Measurements from ENCODE around the gene KRT86. TPM values are rescaled to one million over a fixed set of nuclear protein-coding genes. Genes with fewer than 3 reads are reported as not detected.
"Not testable (repeated sequence)": the region's sequence is repeated elsewhere in the genome, so short reads cannot be mapped to it uniquely, and the experiment has no call there.

The KRT86 gene
- total RNA-seq, 1 donor from 2014 or later: 0.34 TPM

- peaks cover 45% of the 10 kb centered on the region for H3K4me1 Mint-ChIP-seq (ENCODE audit: low read depth)
Measured at GRCh38 chr12:52250048-52250990, 24.1 kb upstream of the KRT86 start.

GRCh38 chr12:52251367-52252051 lies 22.9 kb upstream of the KRT86 start:
- Mint-ChIP-seq H3K4me3 (ENCODE audit: low read depth) (no peak overlapping the region), H3K9me3 (no peaks in the 10 kb centered on the region), H3K27ac (peak overlapping the region; percentile 74), H3K4me1 (ENCODE audit: low read depth) (peaks cover 34% of the 10 kb centered on the region), H3K36me3 (ENCODE audit: low read depth) (peaks cover 16% of the 10 kb centered on the region), H3K27me3 (ENCODE audit: low read depth) (peaks cover 22% of the 10 kb centered on the region)
- DNase-seq (ENCODE audit: low spot score): no peak
- intact Hi-C loops (cut with micrococcal nuclease): no loop called here

More at GRCh38 chr12:52250048-52250990, 24.1 kb upstream of the KRT86 start:
- Mint-ChIP-seq H3K27ac (no peak overlapping the region), H3K36me3 (ENCODE audit: low read depth) (peaks cover 16% of the 10 kb centered on the region), H3K4me3 (ENCODE audit: low read depth) (no peak overlapping the region), H3K9me3 (no peaks in the 10 kb centered on the region), H3K27me3 (ENCODE audit: low read depth) (peaks cover 11% of the 10 kb centered on the region)
- DNase-seq (ENCODE audit: low spot score): no peak
- intact Hi-C loops (cut with micrococcal nuclease): no loop called here

- intact Hi-C loops (cut with micrococcal nuclease); H3K9me3 Mint-ChIP-seq; H3K27ac Mint-ChIP-seq; H3K4me3 Mint-ChIP-seq (ENCODE audit: low read depth); DNase-seq (ENCODE audit: low spot score): not testable (repeated sequence)
- H3K36me3 Mint-ChIP-seq (ENCODE audit: low read depth): peaks cover 16% of the 10 kb centered on the region
- peaks cover 28% of the 10 kb centered on the region for H3K27me3 Mint-ChIP-seq (ENCODE audit: low read depth)
- H3K4me1 Mint-ChIP-seq (ENCODE audit: low read depth): peaks cover 28% of the 10 kb centered on the region
Measured at GRCh38 chr12:52252175-52252615, 22.2 kb upstream of the KRT86 start.

DNA sequence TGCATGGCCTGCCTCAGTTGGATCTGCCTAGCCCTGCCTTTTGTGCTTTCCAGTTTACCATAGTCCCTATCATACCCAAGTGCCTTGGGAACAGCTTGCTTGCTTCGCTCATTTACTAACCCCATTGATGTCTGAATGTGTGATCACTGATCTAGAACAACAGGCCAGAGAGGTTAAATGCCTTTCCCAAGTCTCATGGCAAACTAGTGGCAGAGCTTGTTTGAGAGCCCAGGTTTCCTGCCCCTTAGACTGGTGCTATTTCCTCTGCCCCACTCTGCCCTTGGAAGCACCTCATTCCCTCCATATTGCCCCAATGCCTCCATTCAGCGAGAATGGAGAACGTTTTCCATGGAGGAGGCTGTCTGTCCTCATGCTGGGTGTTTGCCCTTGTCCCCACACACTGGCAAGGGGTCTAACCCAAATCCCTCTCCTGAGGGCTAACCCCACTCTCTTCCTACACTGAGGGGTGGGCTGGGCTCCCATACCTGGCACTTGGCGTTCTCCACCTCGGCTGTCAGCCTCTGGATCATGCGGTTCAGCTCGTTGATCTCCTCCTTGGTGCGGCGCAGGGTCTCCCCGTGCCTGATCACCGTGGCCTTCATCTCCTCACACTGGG lies 21.6 kb upstream of the KRT86 start:
- H3K36me3 Mint-ChIP-seq (ENCODE audit: low read depth): peaks cover 16% of the 10 kb centered on the region
- intact Hi-C loops (cut with micrococcal nuclease): no loop called here

DNA sequence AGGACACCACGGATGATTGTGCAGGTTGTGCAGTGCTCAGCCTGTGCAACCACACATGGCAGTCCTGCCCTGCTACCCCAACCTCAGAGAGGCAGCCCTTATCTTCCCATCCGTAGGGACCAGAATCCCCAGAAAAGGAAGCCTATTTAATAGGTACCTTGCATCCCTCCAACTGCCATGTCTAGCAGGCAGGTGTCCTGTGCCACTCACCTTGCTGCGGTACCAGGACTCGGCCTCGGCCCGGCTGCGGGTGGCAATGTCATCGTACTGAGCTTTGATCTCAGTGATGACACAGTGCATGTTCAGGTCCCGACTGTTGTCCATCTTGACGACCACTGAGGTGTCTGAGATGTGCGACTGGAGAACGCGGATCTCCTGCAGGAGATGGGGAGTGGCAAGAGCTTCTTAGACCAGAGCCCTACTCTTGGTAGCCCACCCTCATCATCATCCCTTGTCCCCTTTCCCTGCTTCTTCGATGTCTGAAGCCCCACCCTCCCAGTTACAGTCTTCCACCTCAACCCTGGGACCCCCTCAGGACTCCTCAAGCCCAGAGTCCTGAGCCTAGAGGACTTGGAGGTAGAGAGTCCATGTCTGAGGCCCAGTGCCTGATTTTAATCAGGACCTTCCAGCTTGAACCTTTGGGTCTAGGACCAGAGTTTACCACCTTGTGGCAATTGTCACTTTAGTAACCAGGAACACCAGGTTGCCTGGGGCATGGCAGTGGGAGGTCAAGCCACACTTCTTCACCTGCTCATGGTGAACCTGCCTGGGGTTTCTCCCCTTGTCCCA lies 20.9 kb upstream of the KRT86 start:
- Mint-ChIP-seq H3K4me1 (ENCODE audit: low read depth) (peaks cover 23% of the 10 kb centered on the region), H3K4me3 (ENCODE audit: low read depth) (no peak overlapping the region), H3K27me3 (ENCODE audit: low read depth) (peaks cover 37% of the 10 kb centered on the region), H3K36me3 (ENCODE audit: low read depth) (peaks cover 16% of the 10 kb centered on the region), H3K9me3 (no peaks in the 10 kb centered on the region), H3K27ac (no peak overlapping the region)
- no peak for DNase-seq (ENCODE audit: low spot score)
- intact Hi-C loops (cut with micrococcal nuclease): no loop called here

More for the DNA sequence above, 21.6 kb upstream of the KRT86 start:
- DNase-seq (ENCODE audit: low spot score): no peak
- Mint-ChIP-seq H3K4me1 (ENCODE audit: low read depth) (peaks cover 23% of the 10 kb centered on the region), H3K27me3 (ENCODE audit: low read depth) (peaks cover 34% of the 10 kb centered on the region), H3K9me3 (no peaks in the 10 kb centered on the region), H3K27ac (no peak overlapping the region), H3K4me3 (ENCODE audit: low read depth) (no peak overlapping the region)

DNA sequence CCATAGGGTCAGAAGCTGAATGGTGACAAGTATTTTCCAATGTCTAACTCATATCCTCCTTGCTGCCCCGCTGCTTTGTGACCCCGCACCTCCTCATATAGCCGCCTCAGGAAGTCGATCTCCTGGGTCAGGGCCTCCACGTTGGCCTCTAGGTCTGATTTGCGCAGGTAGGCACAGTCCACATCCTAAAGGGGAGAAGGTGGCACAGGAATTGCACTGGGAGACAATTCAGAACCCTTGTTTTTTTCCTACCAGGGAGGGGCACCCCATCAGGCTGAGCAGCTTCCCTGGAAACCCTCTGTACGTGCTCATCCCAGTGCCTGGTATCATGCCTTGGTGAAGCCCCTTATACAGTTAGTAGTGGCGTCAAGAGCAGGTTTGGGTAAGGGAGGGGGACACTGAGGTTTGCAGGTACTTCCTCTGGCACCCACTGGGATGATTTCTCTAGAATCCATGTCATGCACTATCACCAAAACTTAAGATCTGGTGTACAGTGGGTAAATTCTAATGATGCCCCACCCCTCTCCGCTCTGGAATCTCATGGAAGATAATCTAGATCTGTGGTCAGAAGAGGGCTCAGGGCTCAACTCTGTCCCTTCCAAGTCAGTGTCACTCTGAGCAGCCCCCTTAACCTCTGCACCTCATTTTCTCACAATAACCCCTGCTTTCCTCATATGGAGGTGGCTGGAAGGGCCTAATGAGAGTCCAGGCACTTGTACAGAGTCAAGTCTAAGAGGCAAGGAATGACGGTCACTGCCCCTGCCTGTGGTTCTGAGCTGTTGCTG lies 20.1 kb upstream of the KRT86 start:
- peaks cover 22% of the 10 kb centered on the region for H3K4me1 Mint-ChIP-seq (ENCODE audit: low read depth)
- peaks cover 15% of the 10 kb centered on the region for H3K36me3 Mint-ChIP-seq (ENCODE audit: low read depth)
- no peak overlapping the region for H3K4me3 Mint-ChIP-seq (ENCODE audit: low read depth)
- H3K27me3 Mint-ChIP-seq (ENCODE audit: low read depth): peaks cover 40% of the 10 kb centered on the region
- DNase-seq (ENCODE audit: low spot score): no peak
- H3K9me3 Mint-ChIP-seq: no peaks in the 10 kb centered on the region
- H3K27ac Mint-ChIP-seq: no peak overlapping the region
- intact Hi-C loops (cut with micrococcal nuclease): no loop called here

DNA sequence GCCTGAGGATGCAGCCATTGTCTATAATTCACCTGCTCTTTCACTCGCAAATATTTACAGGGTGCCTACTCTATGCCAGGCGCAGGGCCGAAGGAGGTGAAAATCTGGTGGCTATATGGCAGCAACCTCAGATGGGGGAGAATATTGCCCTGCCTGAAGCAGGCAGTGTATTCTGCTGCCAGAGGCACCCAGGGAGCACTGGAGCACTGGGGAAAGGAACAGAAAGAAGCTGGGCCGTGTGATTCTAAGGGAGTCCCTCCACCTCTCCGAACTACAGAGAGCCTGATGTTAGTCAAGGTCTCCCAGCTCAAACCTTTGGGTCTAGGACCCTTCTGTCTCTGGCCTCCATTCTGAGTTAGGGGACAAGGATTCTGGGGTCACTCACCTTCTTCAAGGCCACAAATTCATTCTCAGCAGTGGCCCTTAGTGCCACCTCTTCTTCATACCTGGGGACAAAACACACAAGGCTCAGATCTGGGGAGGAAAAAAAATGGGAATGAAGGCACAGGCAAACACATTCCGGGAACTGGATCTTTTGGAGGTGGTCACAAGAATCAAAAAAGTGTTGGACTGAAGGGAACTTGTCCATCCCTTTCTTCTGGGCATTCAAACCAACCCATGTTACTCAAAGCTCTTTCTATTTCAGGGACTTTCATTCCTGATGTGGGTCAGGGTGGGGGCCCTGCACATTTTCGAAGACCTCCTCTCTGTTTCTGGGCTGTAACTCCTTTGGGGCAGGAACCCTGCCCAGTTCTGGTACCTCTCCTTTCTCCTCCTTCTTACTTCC lies 19.3 kb upstream of the KRT86 start:
- Mint-ChIP-seq H3K4me3 (ENCODE audit: low read depth) (no peak overlapping the region), H3K27ac (no peak overlapping the region), H3K27me3 (ENCODE audit: low read depth) (peaks cover 39% of the 10 kb centered on the region), H3K36me3 (ENCODE audit: low read depth) (peaks cover 8% of the 10 kb centered on the region), H3K4me1 (ENCODE audit: low read depth) (peaks cover 18% of the 10 kb centered on the region), H3K9me3 (no peaks in the 10 kb centered on the region)
- intact Hi-C loops (cut with micrococcal nuclease): no loop called here
- no peak for DNase-seq (ENCODE audit: low spot score)

DNA sequence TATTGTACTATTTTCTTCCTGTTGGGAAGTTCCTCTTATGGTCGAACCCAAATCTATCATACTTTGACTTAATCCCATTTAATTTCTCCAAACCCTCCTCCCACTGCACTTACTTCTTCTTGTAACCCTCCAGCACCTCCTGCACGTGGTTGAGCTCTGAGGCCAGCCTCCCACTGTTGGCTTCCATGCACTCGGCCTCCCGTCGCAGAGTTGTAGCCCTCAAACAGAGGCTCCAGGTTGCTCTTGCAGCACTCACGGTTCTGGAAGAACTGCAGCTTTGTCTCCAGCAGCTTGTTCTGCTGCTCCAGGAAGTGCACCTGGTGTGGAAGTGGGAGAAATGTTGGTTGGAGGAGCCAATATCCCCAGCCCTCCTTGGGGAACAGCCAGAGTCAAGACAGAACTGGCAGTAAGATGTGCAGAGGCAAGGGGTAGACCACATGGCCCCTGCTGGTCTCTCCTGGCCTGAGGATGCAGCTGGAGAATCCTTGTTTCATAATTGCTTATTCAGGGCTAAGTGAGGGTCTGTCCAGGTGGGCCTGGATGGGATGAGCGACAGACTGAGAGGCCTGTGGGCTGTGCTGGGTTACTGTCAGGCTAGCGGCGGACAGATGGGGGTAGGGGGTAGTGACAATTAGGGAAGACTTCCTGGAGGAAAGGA lies 18.4 kb upstream of the KRT86 start:
- H3K27ac Mint-ChIP-seq: no peak overlapping the region
- peaks cover 8% of the 10 kb centered on the region for H3K36me3 Mint-ChIP-seq (ENCODE audit: low read depth)
- peaks cover 21% of the 10 kb centered on the region for H3K4me1 Mint-ChIP-seq (ENCODE audit: low read depth)
- peaks cover 48% of the 10 kb centered on the region for H3K27me3 Mint-ChIP-seq (ENCODE audit: low read depth)
- no peak for DNase-seq (ENCODE audit: low spot score)
- intact Hi-C loops (cut with micrococcal nuclease): no loop called here
- no peaks in the 10 kb centered on the region for H3K9me3 Mint-ChIP-seq
- no peak overlapping the region for H3K4me3 Mint-ChIP-seq (ENCODE audit: low read depth)

DNA sequence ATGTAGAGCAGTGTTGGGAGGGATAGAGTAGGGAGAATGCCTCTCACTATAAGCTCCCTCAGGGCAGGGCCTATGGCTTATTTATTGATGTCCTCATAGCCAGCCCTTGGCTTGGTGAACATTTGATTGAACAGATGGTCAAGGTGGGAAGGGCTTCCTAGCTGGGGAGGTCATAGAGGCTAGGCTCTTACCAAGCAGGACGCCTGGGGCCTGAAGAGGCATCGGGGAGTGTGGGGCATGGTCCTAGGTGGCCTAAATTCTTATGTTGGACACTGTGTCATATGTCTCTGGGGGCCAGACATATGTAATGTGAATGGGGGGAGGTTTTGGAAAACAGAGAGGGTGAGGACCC lies 17.9 kb upstream of the KRT86 start:
- peaks cover 53% of the 10 kb centered on the region for H3K27me3 Mint-ChIP-seq (ENCODE audit: low read depth)
- no peaks in the 10 kb centered on the region for H3K9me3 Mint-ChIP-seq
- no peak overlapping the region for H3K4me3 Mint-ChIP-seq (ENCODE audit: low read depth)
- intact Hi-C loops (cut with micrococcal nuclease): no loop called here
- peaks cover 3% of the 10 kb centered on the region for H3K36me3 Mint-ChIP-seq (ENCODE audit: low read depth)
- H3K4me1 Mint-ChIP-seq (ENCODE audit: low read depth): peaks cover 17% of the 10 kb centered on the region
- DNase-seq (ENCODE audit: low spot score): no peak
- no peak overlapping the region for H3K27ac Mint-ChIP-seq

- intact Hi-C loops (cut with micrococcal nuclease): no loop called here
- DNase-seq (ENCODE audit: low spot score): no peak
- Mint-ChIP-seq H3K36me3 (ENCODE audit: low read depth) (no peaks in the 10 kb centered on the region), H3K9me3 (no peaks in the 10 kb centered on the region), H3K4me1 (ENCODE audit: low read depth) (peaks cover 12% of the 10 kb centered on the region), H3K27ac (no peak overlapping the region), H3K27me3 (ENCODE audit: low read depth) (peaks cover 58% of the 10 kb centered on the region), H3K4me3 (ENCODE audit: low read depth) (no peak overlapping the region)
Measured at GRCh38 chr12:52257074-52257551, 17.3 kb upstream of the KRT86 start.

DNA sequence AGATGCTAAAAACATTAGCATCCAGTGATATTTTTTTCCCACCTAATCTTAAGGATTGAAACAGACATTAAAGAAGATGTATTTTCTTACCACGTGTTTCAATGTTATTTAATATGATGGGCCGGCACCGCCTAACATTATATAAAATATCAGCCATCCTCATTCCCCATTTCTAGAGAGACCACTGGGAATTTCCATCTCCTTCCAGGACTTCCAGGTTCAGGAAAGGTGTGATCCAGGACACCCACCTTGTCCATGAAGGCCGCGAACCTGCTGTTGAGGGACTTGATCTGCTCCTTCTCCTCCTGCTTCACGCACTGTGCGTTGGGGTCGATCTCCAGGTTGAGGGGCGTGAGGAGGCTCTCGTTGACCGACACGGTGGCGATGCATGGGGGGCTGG lies 16.5 kb upstream of the KRT86 start:
- H3K4me1 Mint-ChIP-seq (ENCODE audit: low read depth); intact Hi-C loops (cut with micrococcal nuclease); DNase-seq (ENCODE audit: low spot score); H3K4me3 Mint-ChIP-seq (ENCODE audit: low read depth); H3K36me3 Mint-ChIP-seq (ENCODE audit: low read depth); H3K9me3 Mint-ChIP-seq; H3K27ac Mint-ChIP-seq: not testable (repeated sequence)
- peaks cover 60% of the 10 kb centered on the region for H3K27me3 Mint-ChIP-seq (ENCODE audit: low read depth)
